Stimulated activated CD4-positive, alpha-beta T cell treated with anti-CD3 and anti-CD28 coated beads, Interleukin-4, amount 100 ng/mL, for 4 hours (primary cell): ENCODE data around the gene CNOT9.
"Not testable (repeated sequence)": the region's sequence is repeated elsewhere in the genome, so short reads cannot be mapped to it uniquely, and the experiment has no call there.

ENCODE experiments used
- DNase-seq, 2 experiments: peaks; one replicate each; pipeline ENCODE4 v3.0.0-alpha.2; 2020

The CNOT9 gene

GRCh38 chr2:218568190-218569037, at the start of gene CNOT9, which contains the start of gene USP37:
TSS of gene CNOT9 (plus strand) at chr2:218568839. CDS start at chr2:218568955, 116 bp downstream.
TSS of gene USP37 (minus strand) at chr2:218568351. CDS start at chr2:218558653, 9,698 bp downstream.
- peak; percentile 99 to 100 for DNase-seq

- no peak for DNase-seq
Observed at GRCh38 chr2:218518876-218519275, 49.8 kb upstream of the CNOT9 start.

GRCh38 chr2:218523651-218524050, 45.0 kb upstream of the CNOT9 start:
- DNase-seq, result no peak

- DNase-seq, result not testable (repeated sequence)
Observed at GRCh38 chr2:218528409-218528808, 40.2 kb upstream of the CNOT9 start.

- no peak for DNase-seq
Observed at GRCh38 chr2:218529990-218530389, 38.6 kb upstream of the CNOT9 start.

- DNase-seq, result no peak
Observed at GRCh38 chr2:218536804-218537494, 31.7 kb upstream of the CNOT9 start.

- DNase-seq, result no peak
Observed at GRCh38 chr2:218540015-218540414, 28.6 kb upstream of the CNOT9 start.

GRCh38 chr2:218546012-218546411, 22.6 kb upstream of the CNOT9 start:
- DNase-seq, result no peak

- no peak for DNase-seq
Observed at GRCh38 chr2:218547511-218547910, 21.1 kb upstream of the CNOT9 start.

GRCh38 chr2:218547978-218548377, 20.7 kb upstream of the CNOT9 start:
- DNase-seq, result no peak

- not testable (repeated sequence) for DNase-seq
Observed at GRCh38 chr2:218554225-218554624, 14.4 kb upstream of the CNOT9 start.

GRCh38 chr2:218555527-218555926, 13.1 kb upstream of the CNOT9 start:
- no peak for DNase-seq

GRCh38 chr2:218557941-218558340, 10.7 kb upstream of the CNOT9 start:
- no peak for DNase-seq

- DNase-seq, result no peak
Observed at GRCh38 chr2:218558986-218559385, 9.7 kb upstream of the CNOT9 start.

- no peak for DNase-seq
Observed at GRCh38 chr2:218564056-218564455, 4.6 kb upstream of the CNOT9 start.

GRCh38 chr2:218566296-218566695, 2.3 kb upstream of the CNOT9 start:
- no peak for DNase-seq

- DNase-seq, result peak in 1 of 2 experiments; percentile 82
Observed at GRCh38 chr2:218567797-218568189, 846 bp upstream of the CNOT9 start.

- peak; percentile 49 to 50 for DNase-seq
Observed at GRCh38 chr2:218569038-218569431, 396 bp downstream of the CNOT9 start.

GRCh38 chr2:218569661-218570500, 1.2 kb downstream of the CNOT9 start:
- no peak for DNase-seq

GRCh38 chr2:218570850-218571249, 2.2 kb downstream of the CNOT9 start:
- DNase-seq, result no peak

- DNase-seq, result no peak
Observed at GRCh38 chr2:218576854-218577253, 8.2 kb downstream of the CNOT9 start.

GRCh38 chr2:218577482-218578220, 9.0 kb downstream of the CNOT9 start:
- no peak for DNase-seq
